ENCODE measurements around the gene FARS2.

The FARS2 gene

DNA sequence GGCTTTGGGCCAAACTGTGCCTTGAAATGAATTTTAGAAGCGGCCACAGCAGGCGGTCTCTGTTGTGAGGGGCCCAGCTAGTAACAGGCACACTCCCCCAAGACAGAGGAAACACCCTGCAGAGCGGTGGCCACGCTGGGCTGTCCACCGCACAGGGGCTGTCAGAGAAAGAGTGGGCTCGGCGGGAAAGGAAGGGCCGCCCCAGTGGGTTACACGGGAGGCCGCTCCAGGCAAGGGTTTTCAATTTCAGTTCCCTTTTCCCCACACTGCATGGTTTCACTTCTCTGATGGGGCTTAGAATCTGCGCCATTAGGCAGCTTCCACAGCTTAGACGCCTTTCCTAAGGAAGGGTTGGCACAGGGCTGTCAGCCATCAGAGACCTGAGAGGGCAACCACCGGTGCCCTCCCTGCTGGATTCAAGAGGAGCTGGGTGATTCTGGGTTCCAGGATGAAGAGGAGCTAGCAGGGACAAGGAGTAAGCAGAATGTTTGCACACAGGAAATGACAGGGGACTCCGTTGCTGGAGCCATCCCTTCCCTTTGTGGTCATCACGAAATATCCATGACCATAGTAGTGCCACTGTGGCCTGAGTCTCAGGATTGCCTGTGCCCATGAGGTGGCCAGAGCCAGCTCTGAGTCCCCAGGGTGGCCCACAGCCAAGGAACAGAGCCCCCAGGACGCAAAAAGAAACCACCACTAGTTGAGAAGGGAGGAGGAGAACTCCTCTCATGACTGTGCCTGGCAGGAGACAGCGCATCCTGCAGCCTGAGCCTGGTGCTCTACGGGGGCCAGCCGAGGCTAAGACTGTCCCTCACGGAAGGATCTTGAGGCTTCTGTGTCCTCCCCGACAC is 462.8 kb downstream of the FARS2 start:
- Mint-ChIP-seq H3K4me1 (peaks cover 32% of the 10 kb centered on the region), H3K27me3 (no peaks in the 10 kb centered on the region), H3K4me3 (peak overlapping the region; percentile 64), H3K27ac (peak overlapping the region; percentile 80), H3K36me3 (ENCODE audit: low read depth) (no peaks in the 10 kb centered on the region), H3K9me3 (no peaks in the 10 kb centered on the region)
- peak; percentile 81 for ATAC-seq
- peak; percentile 30 for DNase-seq

DNA sequence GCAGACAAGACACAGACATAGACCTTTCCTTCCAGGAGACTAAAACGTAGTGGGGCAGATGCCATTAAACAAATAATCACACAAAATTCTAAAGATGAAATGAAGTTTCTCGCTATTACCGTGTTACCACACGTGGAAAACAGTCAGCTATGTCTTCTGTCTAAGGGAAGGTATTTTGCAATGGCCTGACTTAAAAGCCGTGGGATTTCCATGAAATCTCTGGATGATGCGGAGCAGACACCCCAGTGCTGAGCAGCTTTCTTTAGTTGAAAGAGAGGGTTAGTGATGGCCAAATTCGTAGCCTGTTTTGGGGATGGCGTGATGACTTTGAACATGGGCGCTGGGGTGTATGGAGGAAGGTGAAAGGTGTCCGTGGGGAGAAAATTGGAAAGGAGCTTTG is 463.6 kb downstream of the FARS2 start:
- Mint-ChIP-seq H3K27me3 (no peaks in the 10 kb centered on the region), H3K4me1 (peaks cover 33% of the 10 kb centered on the region), H3K36me3 (ENCODE audit: low read depth) (no peaks in the 10 kb centered on the region), H3K4me3 (peak overlapping the region; percentile 64), H3K27ac (peak overlapping the region; percentile 80), H3K9me3 (no peaks in the 10 kb centered on the region)
- DNase-seq (no peak), ATAC-seq (no peak)

DNA sequence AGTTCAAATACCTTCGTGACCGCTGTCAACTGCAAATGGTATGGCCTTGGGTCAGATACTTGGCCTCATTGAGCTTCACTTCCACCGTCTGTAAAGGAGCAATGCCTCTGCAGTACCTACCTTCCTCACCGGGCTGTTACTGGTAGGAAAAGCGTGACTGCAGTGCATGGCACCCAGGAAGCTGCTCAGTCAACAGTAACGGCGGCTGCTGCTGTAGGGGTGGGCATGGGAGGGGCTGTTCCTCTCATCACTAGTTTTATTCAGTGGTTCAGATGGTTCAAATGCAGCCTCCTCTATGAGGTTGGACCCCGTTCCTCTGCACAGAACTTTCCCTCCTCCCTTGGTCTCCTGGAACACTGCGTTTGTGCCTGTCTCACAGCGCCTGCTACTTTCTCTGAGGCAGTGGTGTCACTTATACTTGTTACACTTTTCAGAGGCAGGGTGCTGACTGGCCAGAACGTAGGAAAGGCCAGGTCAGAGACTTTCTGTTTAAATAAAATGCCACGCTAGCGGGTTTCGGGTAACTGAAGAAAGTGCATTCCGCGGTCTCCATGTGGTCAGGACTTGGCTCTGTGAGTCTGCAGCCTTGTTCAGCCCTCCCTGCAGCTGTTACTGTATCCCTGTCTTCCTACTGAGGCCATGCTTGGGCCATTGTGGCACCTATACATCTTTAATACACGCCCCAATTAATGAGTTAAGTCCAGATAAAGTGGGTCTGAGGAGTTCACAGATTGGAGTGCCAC is 465.8 kb downstream of the FARS2 start:
- Mint-ChIP-seq H3K4me3 (no peak overlapping the region), H3K36me3 (ENCODE audit: low read depth) (no peaks in the 10 kb centered on the region), H3K4me1 (peaks cover 33% of the 10 kb centered on the region), H3K9me3 (no peaks in the 10 kb centered on the region), H3K27ac (no peak overlapping the region), H3K27me3 (no peaks in the 10 kb centered on the region)
- no peak for DNase-seq
- no peak for ATAC-seq

DNA sequence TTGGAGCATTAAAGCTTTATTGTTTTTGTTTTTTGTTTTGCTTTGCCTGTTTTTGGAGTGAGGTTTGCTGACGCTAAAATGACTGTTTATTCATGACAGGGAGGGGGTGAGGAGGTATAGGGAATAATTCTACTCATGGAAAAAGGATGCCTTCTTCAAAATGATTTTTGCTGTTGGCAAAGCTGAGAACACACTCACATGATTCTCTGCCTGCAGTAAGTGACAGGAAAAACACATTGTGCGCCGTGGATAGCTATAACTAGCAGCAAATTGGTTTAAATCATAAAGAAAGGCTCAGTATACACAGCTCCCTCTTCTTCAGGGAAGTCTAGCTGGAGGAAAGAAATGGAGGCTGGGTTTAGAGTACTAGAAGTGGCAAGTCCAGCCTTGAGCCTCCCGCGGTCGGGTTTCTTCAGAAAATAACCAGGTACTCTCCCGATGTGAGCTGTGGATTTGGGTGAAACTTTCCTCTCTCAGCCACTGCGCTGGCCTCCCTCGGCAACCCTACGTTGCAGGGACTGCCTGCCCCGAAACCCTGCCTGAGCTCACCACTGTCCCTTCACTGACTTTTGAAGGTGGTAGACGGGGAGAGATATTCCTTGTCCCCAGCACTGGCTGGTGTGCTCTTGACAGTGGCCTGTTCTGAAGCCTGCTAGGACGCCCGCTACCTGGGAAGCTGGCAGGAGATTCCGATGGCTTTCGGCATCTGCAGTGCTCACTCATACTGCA is 467.2 kb downstream of the FARS2 start:
- Mint-ChIP-seq H3K4me3 (no peak overlapping the region), H3K27me3 (no peaks in the 10 kb centered on the region), H3K36me3 (ENCODE audit: low read depth) (no peaks in the 10 kb centered on the region), H3K9me3 (no peaks in the 10 kb centered on the region), H3K4me1 (peaks cover 26% of the 10 kb centered on the region), H3K27ac (no peak overlapping the region)
- no peak for DNase-seq
- no peak for ATAC-seq

DNA sequence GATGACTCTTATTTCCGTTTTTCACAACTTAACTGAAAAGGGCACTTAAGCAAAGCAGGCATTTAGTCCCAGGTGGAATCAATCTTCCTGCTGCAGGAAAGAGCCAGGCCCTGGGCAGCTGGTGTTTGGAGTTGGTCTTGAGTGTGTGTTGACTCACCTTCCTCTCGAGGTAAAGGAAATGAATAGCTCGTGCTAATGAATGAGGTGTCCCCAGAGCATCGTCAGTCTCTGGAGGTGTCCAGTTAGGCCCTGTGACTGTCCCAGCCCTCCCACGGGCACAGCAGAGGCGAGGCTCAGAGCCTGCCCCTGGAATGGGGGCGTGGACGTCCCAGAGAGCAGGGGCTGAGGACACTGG is 467.7 kb downstream of the FARS2 start:
- no peak for ATAC-seq
- peaks cover 21% of the 10 kb centered on the region for H3K4me1 Mint-ChIP-seq

DNA sequence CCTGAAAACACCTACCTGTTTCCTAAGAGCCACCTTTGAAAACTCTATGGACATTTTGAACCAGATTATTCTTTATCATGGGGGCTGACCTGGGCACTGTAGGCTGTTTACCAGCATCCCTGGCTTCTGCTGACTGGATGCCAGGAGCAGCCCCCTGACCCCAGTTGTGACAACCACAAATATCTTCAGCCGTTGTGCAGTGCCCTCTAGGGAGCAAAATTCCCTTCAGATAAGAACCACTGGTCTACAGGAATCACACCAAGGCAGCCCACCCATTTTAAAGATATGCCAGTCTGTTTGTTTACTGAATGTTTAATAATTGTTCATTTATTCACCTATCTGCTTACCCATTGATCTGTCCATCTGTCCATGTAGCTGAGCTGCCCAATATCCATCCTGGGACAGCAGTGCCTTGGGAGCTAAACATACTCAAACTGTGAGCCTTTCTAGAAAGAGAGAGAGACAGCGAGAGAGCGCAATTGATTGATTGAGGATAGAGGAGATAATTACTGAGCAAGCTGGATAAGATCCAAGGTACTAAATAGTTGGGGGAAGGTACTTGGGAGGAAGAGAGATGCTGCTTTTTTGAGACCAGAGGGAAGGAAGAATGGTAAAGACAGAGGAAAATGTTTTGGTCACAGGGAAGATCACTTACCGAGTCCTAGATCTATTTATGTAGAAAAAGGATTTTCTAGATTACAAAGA is 468.7 kb downstream of the FARS2 start:
- H3K36me3 Mint-ChIP-seq (ENCODE audit: low read depth) = no peaks in the 10 kb centered on the region
- peaks cover 12% of the 10 kb centered on the region for H3K4me1 Mint-ChIP-seq
- H3K27ac Mint-ChIP-seq = no peak overlapping the region
- no peaks in the 10 kb centered on the region for H3K27me3 Mint-ChIP-seq
- ATAC-seq = no peak
- no peaks in the 10 kb centered on the region for H3K9me3 Mint-ChIP-seq
- no peak overlapping the region for H3K4me3 Mint-ChIP-seq
- DNase-seq = no peak

More for the DNA sequence above, 467.7 kb downstream of the FARS2 start:
- H3K27ac Mint-ChIP-seq = no peak overlapping the region
- no peak overlapping the region for H3K4me3 Mint-ChIP-seq
- H3K27me3 Mint-ChIP-seq = no peaks in the 10 kb centered on the region
- DNase-seq = no peak
- H3K36me3 Mint-ChIP-seq (ENCODE audit: low read depth) = no peaks in the 10 kb centered on the region
- no peaks in the 10 kb centered on the region for H3K9me3 Mint-ChIP-seq

DNA sequence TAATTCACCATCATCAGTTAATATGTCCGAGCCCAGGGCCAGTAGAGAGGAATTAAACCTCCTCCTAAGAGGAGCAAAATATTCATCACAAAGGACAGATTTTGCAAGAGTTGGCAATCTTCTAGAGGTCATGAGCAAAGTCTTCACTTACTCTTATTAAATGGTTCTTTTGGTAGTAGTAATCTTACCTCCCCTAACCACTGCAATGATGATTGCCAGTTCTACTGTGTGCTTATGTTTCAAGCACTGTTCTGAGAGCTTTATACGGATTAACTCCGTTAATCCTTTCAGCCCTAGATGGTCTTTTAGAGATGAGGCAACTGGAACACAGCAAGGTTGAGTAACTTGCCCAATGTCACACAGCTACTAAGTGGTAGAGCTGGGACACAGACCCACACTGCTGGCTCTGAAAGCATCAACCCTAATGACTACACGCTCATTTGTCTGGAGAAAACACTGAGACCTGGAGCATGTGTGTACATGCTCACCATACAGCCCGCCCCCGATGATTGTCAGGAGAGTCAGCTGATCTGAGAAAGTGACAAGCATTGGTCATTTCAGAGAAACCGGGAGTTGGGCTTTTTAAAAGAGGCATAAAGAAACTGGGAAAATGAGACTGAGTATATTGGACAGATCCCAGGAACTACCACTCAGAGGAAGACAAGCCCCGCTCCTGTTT is 469.4 kb downstream of the FARS2 start:
- H3K4me1 Mint-ChIP-seq = peaks cover 9% of the 10 kb centered on the region
- no peak for DNase-seq
- ATAC-seq = no peak

DNA sequence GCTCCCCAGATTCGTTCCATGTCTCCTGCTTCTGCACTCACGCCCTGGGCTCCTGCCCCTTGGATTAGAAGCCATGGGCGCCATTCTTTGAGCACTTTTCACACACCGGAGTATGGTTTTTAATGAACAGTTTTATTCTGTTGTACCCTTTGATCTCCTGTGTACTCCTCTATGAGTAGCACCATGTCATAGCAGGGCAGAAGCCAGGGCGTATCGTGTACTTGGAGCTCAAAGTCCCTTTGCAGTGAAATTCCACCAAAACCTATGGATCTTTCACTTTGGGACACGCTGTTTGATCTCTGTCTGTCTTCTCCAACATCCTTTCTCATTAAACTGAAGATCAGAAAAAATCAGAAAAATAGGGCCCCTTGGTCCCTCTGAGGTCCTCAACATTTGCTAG is 470.1 kb downstream of the FARS2 start:
- no peaks in the 10 kb centered on the region for H3K36me3 Mint-ChIP-seq (ENCODE audit: low read depth)
- ATAC-seq = no peak
- H3K4me1 Mint-ChIP-seq = peaks cover 6% of the 10 kb centered on the region
- no peak overlapping the region for H3K27ac Mint-ChIP-seq
- no peak for DNase-seq
- no peaks in the 10 kb centered on the region for H3K27me3 Mint-ChIP-seq
- no peak overlapping the region for H3K4me3 Mint-ChIP-seq
- no peaks in the 10 kb centered on the region for H3K9me3 Mint-ChIP-seq

More for the DNA sequence above, 469.4 kb downstream of the FARS2 start:
- H3K9me3 Mint-ChIP-seq = no peaks in the 10 kb centered on the region
- H3K27ac Mint-ChIP-seq = no peak overlapping the region
- H3K27me3 Mint-ChIP-seq = no peaks in the 10 kb centered on the region
- H3K4me3 Mint-ChIP-seq = no peak overlapping the region
- H3K36me3 Mint-ChIP-seq (ENCODE audit: low read depth) = no peaks in the 10 kb centered on the region

DNA sequence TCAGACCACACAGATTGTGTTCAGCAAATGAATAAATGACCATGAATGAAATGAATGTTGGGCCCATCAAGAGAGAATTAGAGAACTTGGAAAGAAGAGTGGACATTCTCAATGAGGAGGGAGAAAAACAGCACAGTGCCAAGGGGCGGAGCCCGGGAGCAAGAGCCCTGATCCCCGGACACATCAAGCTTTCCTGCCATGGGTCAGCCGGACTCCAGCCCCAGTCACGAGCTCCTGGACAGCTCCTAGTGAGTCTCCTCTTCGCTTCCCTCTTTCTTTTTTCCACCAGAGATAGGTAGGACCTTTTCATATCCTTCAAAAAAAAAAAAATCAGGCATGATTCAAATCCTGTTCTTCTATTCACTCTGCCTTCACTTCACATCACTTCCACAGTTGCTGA is 471.2 kb downstream of the FARS2 start:
- H3K4me1 Mint-ChIP-seq = peaks cover 6% of the 10 kb centered on the region
- ATAC-seq = no peak
- no peaks in the 10 kb centered on the region for H3K9me3 Mint-ChIP-seq
- no peak for DNase-seq
- H3K27me3 Mint-ChIP-seq = no peaks in the 10 kb centered on the region
- no peaks in the 10 kb centered on the region for H3K36me3 Mint-ChIP-seq (ENCODE audit: low read depth)
- H3K4me3 Mint-ChIP-seq = no peak overlapping the region
- no peak overlapping the region for H3K27ac Mint-ChIP-seq

DNA sequence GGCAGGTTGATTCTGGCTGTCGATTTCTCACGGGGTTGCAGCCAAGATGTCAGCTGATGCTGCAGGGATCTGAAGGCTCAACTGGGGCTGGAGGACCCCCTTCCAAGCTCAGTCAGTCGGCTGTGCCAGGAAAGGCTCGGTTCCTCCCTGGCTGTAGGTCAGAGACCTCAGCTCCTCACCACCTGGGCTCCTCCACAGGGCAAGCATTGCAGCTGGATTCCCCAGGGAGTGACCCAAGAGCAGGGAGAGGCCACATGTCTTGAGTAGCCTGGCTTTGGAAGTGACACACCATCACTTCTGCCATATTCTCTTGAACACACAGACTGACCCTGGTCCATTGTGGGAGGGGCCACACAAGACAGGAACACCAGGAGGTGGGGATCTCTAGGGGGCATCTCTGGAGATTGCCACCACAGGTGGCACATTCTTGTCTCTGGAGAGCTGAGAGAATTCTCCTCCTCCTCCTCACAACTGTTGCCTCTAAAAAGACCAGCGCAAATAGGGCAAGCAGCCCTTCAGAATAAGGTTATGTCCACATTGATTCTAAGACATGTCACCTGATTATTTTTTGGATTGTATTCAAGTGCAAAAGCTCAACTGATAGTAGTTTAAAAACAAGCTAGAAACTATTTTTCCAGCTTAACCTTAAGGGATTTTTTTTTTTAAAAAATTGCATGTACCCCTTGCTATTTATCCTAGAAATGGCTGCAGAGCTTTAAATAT is 474.9 kb downstream of the FARS2 start:
- H3K36me3 Mint-ChIP-seq (ENCODE audit: low read depth) = no peaks in the 10 kb centered on the region

DNA sequence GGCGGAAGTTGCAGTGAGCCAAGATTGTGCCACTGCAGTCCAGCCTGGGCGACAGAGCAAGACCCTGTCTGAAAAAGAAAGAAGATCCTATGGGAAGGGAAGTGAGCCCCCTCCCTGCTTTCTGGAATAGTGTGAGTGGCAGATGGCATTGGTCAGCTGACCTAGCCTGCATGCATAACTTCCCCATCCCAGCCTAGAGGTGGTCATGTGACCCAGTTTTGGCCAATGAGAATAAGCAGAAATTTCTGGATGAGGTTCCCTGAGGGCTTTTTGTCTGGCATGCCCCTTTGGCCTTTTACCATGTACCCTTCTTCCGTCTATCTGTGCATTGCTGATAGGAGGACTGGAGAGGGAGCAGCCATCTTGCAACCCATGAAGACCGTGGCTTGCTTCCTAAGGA is 476.1 kb downstream of the FARS2 start:
- Mint-ChIP-seq H3K4me1 (no peaks in the 10 kb centered on the region), H3K36me3 (ENCODE audit: low read depth) (no peaks in the 10 kb centered on the region), H3K27ac (no peak overlapping the region), H3K27me3 (no peaks in the 10 kb centered on the region), H3K4me3 (no peak overlapping the region), H3K9me3 (no peaks in the 10 kb centered on the region)
- no peak for DNase-seq
- no peak for ATAC-seq

More for the DNA sequence above, 474.9 kb downstream of the FARS2 start:
- no peak overlapping the region for H3K4me3 Mint-ChIP-seq
- no peaks in the 10 kb centered on the region for H3K4me1 Mint-ChIP-seq
- DNase-seq (no peak), ATAC-seq (no peak)
- no peaks in the 10 kb centered on the region for H3K9me3 Mint-ChIP-seq
- H3K27me3 Mint-ChIP-seq = no peaks in the 10 kb centered on the region
- no peak overlapping the region for H3K27ac Mint-ChIP-seq

DNA sequence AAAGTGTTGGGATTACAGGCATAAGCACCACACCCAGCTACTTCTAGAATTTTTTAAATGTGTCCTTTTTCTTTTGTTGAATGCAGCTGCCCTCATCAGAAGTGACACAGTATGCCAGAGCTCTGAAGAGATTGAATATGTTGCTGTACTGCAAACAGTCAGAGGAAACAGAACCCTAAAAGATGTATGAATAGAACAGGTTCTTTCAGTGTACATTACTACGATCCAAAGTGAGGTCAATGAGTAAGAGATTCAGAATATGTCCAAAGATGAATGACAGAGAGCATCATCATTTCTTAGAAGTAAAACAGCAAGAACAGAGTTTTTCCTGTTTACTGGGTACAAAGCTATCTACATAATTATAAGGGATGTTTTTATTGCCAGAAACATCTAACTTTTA is 476.9 kb downstream of the FARS2 start:
- ATAC-seq (no peak), DNase-seq (no peak)
- no peaks in the 10 kb centered on the region for H3K9me3 Mint-ChIP-seq
- no peak overlapping the region for H3K4me3 Mint-ChIP-seq
- no peaks in the 10 kb centered on the region for H3K36me3 Mint-ChIP-seq (ENCODE audit: low read depth)
- no peak overlapping the region for H3K27ac Mint-ChIP-seq
- H3K27me3 Mint-ChIP-seq = no peaks in the 10 kb centered on the region
- H3K4me1 Mint-ChIP-seq = no peaks in the 10 kb centered on the region

DNA sequence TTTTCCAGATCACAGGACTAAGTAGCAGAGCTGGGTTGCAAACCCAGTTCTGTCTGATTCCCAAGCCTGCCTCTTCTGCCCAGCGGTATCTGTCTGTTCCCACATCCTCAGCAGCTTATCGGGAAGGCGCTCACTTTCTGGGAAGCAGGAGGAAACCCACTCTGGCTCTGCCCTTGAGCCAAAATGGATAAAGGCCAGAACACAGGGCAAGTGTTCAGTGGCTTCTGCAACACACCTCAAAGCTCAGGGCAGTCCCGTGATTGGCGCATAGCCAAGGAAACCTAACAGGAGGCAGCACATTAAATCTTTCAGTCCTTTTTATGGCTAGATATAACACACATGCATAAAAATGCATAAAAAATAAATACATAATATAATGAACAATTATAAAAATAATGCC is 483.2 kb downstream of the FARS2 start:
- Mint-ChIP-seq H3K27ac (no peak overlapping the region), H3K27me3 (no peaks in the 10 kb centered on the region), H3K9me3 (no peaks in the 10 kb centered on the region), H3K36me3 (ENCODE audit: low read depth) (no peaks in the 10 kb centered on the region), H3K4me1 (no peaks in the 10 kb centered on the region), H3K4me3 (no peak overlapping the region)
- DNase-seq = no peak
- no peak for ATAC-seq

All from activated naive CD8-positive, alpha-beta T cell treated with anti-CD3 and anti-CD28 coated beads, Interleukin-2, amount 50 U/mL, for 24 hours (primary cell).